Activated T-helper 1 cell treated with anti-CD3 and anti-CD28 coated beads, Interleukin-12 subunit alpha, Interleukin-12 subunit beta, Interleukin-2, Interleukin-4 antibody, amounts not matched to agents 30 ng/mL and 10 ng/mL and 1 ng/mL, durations not matched to agents 14 hours and 24 hours and 36 hours (primary cell): ENCODE data around the gene EXOC7. TPM values are rescaled to one million over a fixed set of nuclear protein-coding genes. Genes with fewer than 3 reads are reported as not detected.

Source experiments
- DNase-seq: peaks from one replicate; pipeline ENCODE4 v3.0.0; 2021; ENCODE audit warnings: low spot score
- H3K27ac Mint-ChIP-seq: one replicate; pipeline ENCODE4 v1.8.0; 2021; ENCODE audit warnings: mild to moderate bottlenecking, mixed read lengths
- H3K27me3 Mint-ChIP-seq: one replicate; pipeline ENCODE4 v1.8.0; 2022; ENCODE audit warnings: mild to moderate bottlenecking, moderate library complexity, mixed read lengths; ENCODE audit not compliant: insufficient read depth
- H3K36me3 Mint-ChIP-seq: one replicate; pipeline ENCODE4 v1.8.0; 2021; ENCODE audit warnings: low read depth, mixed read lengths
- H3K4me1 Mint-ChIP-seq: one replicate; pipeline ENCODE4 v1.8.0; 2021; ENCODE audit warnings: low read depth, mixed read lengths
- H3K4me3 Mint-ChIP-seq: one replicate; pipeline ENCODE4 v1.8.0; 2021; ENCODE audit warnings: mild to moderate bottlenecking, moderate library complexity, mixed read lengths
- H3K9me3 Mint-ChIP-seq: one replicate; pipeline ENCODE4 v1.8.0; 2021; ENCODE audit warnings: mixed read lengths
- intact Hi-C: fragments of 100-400 bp; cut with micrococcal nuclease; formaldehyde crosslinking; loops from one replicate; pipeline ENCODE4 v1.15.1; 2024
- total RNA-seq: library from RNA; stranded (reverse); gene quantifications from 2 replicates; pipeline ENCODE4 v1.2.3, GENCODE V29; 2022

The EXOC7 gene
- 108 and 116 TPM in 2 replicates for total RNA-seq

GRCh38 chr17:76103274-76104139, at the start of gene EXOC7:
EXOC7 (minus strand) TSS chr17:76103787; CDS start chr17:76103692, 95 bp downstream.
- Mint-ChIP-seq H3K36me3 (peaks cover 20% of the 10 kb centered on the region), H3K27ac (peak within 1 kb of the TSS; percentile 93)
- intact Hi-C loops, result loop anchor here (1.0 to 10.0 kb wide), 6 partner anchors 17 to 281 kb away; partner anchors contain the start of genes ACOX1, FOXJ1, SPHK1 and TEN1

GRCh38 chr17:76153202-76153601, 49.6 kb upstream of the EXOC7 start:
- no peak for DNase-seq
- Mint-ChIP-seq H3K4me3 (no peak overlapping the region), H3K36me3 (peaks cover 50% of the 10 kb centered on the region), H3K27ac (no peak overlapping the region), H3K27me3 (no peaks in the 10 kb centered on the region), H3K9me3 (no peaks in the 10 kb centered on the region), H3K4me1 (peaks cover 26% of the 10 kb centered on the region)
- intact Hi-C loops, result no loop called here

More at GRCh38 chr17:76103274-76104139, at the start of gene EXOC7:
- peaks cover 15% of the 10 kb centered on the region for H3K4me1 Mint-ChIP-seq
- H3K4me3 Mint-ChIP-seq, result peak within 1 kb of the TSS; percentile 96
- no peaks in the 10 kb centered on the region for H3K9me3 Mint-ChIP-seq
- peaks cover under 1% of the 10 kb centered on the region for H3K27me3 Mint-ChIP-seq
- DNase-seq, result peak; percentile 93

GRCh38 chr17:76152591-76152990, 49.0 kb upstream of the EXOC7 start:
- Mint-ChIP-seq H3K9me3 (no peaks in the 10 kb centered on the region), H3K4me1 (peaks cover 28% of the 10 kb centered on the region), H3K36me3 (peaks cover 44% of the 10 kb centered on the region), H3K27ac (no peak overlapping the region), H3K27me3 (no peaks in the 10 kb centered on the region), H3K4me3 (no peak overlapping the region)
- no peak for DNase-seq
- intact Hi-C loops, result no loop called here

GRCh38 chr17:76151896-76152454, 48.4 kb upstream of the EXOC7 start:
- Mint-ChIP-seq H3K27ac (peak overlapping the region; percentile 12), H3K36me3 (peaks cover 40% of the 10 kb centered on the region), H3K4me1 (peaks cover 34% of the 10 kb centered on the region), H3K4me3 (no peak overlapping the region), H3K27me3 (no peaks in the 10 kb centered on the region), H3K9me3 (no peaks in the 10 kb centered on the region)
- no peak for DNase-seq
- intact Hi-C loops, result no loop called here

GRCh38 chr17:76150712-76151622, 47.4 kb upstream of the EXOC7 start:
- H3K4me1 Mint-ChIP-seq, result peaks cover 44% of the 10 kb centered on the region
- H3K36me3 Mint-ChIP-seq, result peaks cover 32% of the 10 kb centered on the region
- H3K9me3 Mint-ChIP-seq, result no peaks in the 10 kb centered on the region
- DNase-seq, result no peak
- no peak overlapping the region for H3K4me3 Mint-ChIP-seq
- peak overlapping the region; percentile 31 for H3K27ac Mint-ChIP-seq
- intact Hi-C loops, result no loop called here
- H3K27me3 Mint-ChIP-seq, result no peaks in the 10 kb centered on the region

GRCh38 chr17:76149214-76149613, 45.6 kb upstream of the EXOC7 start:
- peaks cover 29% of the 10 kb centered on the region for H3K36me3 Mint-ChIP-seq
- DNase-seq, result no peak
- H3K9me3 Mint-ChIP-seq, result no peaks in the 10 kb centered on the region
- H3K27ac Mint-ChIP-seq, result no peak overlapping the region
- intact Hi-C loops, result no loop called here
- no peak overlapping the region for H3K4me3 Mint-ChIP-seq
- H3K27me3 Mint-ChIP-seq, result no peaks in the 10 kb centered on the region
- peaks cover 59% of the 10 kb centered on the region for H3K4me1 Mint-ChIP-seq

- Mint-ChIP-seq H3K4me1 (peaks cover 68% of the 10 kb centered on the region), H3K36me3 (peaks cover 25% of the 10 kb centered on the region), H3K4me3 (no peak overlapping the region), H3K9me3 (no peaks in the 10 kb centered on the region), H3K27me3 (no peaks in the 10 kb centered on the region), H3K27ac (no peak overlapping the region)
- intact Hi-C loops, result no loop called here
- no peak for DNase-seq
Measured at GRCh38 chr17:76148015-76148326, 44.4 kb upstream of the EXOC7 start.

GRCh38 chr17:76147211-76148014, 43.8 kb upstream of the EXOC7 start:
- intact Hi-C loops, result no loop called here
- H3K27me3 Mint-ChIP-seq, result no peaks in the 10 kb centered on the region
- peaks cover 25% of the 10 kb centered on the region for H3K36me3 Mint-ChIP-seq
- no peaks in the 10 kb centered on the region for H3K9me3 Mint-ChIP-seq
- no peak for DNase-seq
- no peak overlapping the region for H3K4me3 Mint-ChIP-seq
- H3K27ac Mint-ChIP-seq, result no peak overlapping the region
- H3K4me1 Mint-ChIP-seq, result peaks cover 68% of the 10 kb centered on the region

GRCh38 chr17:76146053-76146851, 42.7 kb upstream of the EXOC7 start:
- intact Hi-C loops, result no loop called here
- H3K4me1 Mint-ChIP-seq, result peaks cover 66% of the 10 kb centered on the region
- peak overlapping the region; percentile 94 for H3K27ac Mint-ChIP-seq
- H3K36me3 Mint-ChIP-seq, result peaks cover 13% of the 10 kb centered on the region
- DNase-seq, result no peak
- no peaks in the 10 kb centered on the region for H3K9me3 Mint-ChIP-seq
- H3K27me3 Mint-ChIP-seq, result no peaks in the 10 kb centered on the region
- peak overlapping the region; percentile 20 for H3K4me3 Mint-ChIP-seq

GRCh38 chr17:76145231-76146052, 41.9 kb upstream of the EXOC7 start:
- no peaks in the 10 kb centered on the region for H3K9me3 Mint-ChIP-seq
- intact Hi-C loops, result no loop called here
- H3K27ac Mint-ChIP-seq, result peak overlapping the region; percentile 94
- H3K4me1 Mint-ChIP-seq, result peaks cover 65% of the 10 kb centered on the region
- H3K36me3 Mint-ChIP-seq, result peaks cover 8% of the 10 kb centered on the region
- peaks cover 3% of the 10 kb centered on the region for H3K27me3 Mint-ChIP-seq
- peak; percentile 27 for DNase-seq
- H3K4me3 Mint-ChIP-seq, result peak overlapping the region; percentile 20

- no peak for DNase-seq
- H3K4me1 Mint-ChIP-seq, result peaks cover 64% of the 10 kb centered on the region
- H3K36me3 Mint-ChIP-seq, result peaks cover 5% of the 10 kb centered on the region
- H3K27ac Mint-ChIP-seq, result peak overlapping the region; percentile 60
- peaks cover 14% of the 10 kb centered on the region for H3K27me3 Mint-ChIP-seq
- intact Hi-C loops, result no loop called here
- no peaks in the 10 kb centered on the region for H3K9me3 Mint-ChIP-seq
- peak overlapping the region; percentile 16 for H3K4me3 Mint-ChIP-seq
Measured at GRCh38 chr17:76142585-76143041, 39.0 kb upstream of the EXOC7 start.
